NT2/D1 (cell line): ENCODE measurements around the gene CEP89.

Source experiments
- SUZ12 ChIP-seq: IDR thresholded peaks from 2 replicates; pipeline ENCODE4 v1.6.1; 2011; ENCODE audit not compliant: insufficient read length, insufficient read depth; ENCODE audit errors: extremely low read depth
- YY1 ChIP-seq: IDR thresholded peaks from 2 replicates; pipeline ENCODE4 v1.6.1; 2011; ENCODE audit not compliant: insufficient read length, insufficient read depth
- ZNF274 ChIP-seq: IDR thresholded peaks from 2 replicates; pipeline ENCODE4 v1.6.1; 2011; ENCODE audit warnings: mild to moderate bottlenecking, low read depth, low read length

GRCh38 chr19:32919365-32919764 lies 52.4 kb downstream of the CEP89 start:
- TF ChIP-seq YY1 (no peak), ZNF274 (no peak), SUZ12 (no peak)
